Epithelial cell of esophagus (primary cell): Measurements from ENCODE around the gene AP3S1.
A peak's percentile ranks its signal among the peaks of the same experiment; 100 is the strongest.
"Not testable (repeated sequence)": the region's sequence is repeated elsewhere in the genome, so short reads cannot be mapped to it uniquely, and the experiment has no call there.

ENCODE experiments used
- DNase-seq: peaks from one replicate; pipeline ENCODE4 v3.0.0; 2010; ENCODE audit warnings: low read depth
- H3K4me3 ChIP-seq: 2 replicates; pipeline ENCODE4 v1.5.1; 2011; ENCODE audit warnings: mild to moderate bottlenecking, low read length, control low read depth
- CTCF ChIP-seq: IDR thresholded peaks from 2 replicates; pipeline ENCODE4 v1.5.1; 2011; ENCODE audit warnings: low read depth, mild to moderate bottlenecking, low read length, control low read depth, inconsistent platforms; ENCODE audit not compliant: insufficient read depth; ENCODE audit errors: missing control alignments

The AP3S1 gene

GRCh38 chr5:115859378-115859777 lies 17.6 kb downstream of the AP3S1 start:
- H3K4me3 ChIP-seq, result no peak overlapping the region
- DNase-seq, result no peak
- no peak for TF ChIP-seq CTCF

- no peak for TF ChIP-seq CTCF
- DNase-seq, result no peak
- H3K4me3 ChIP-seq, result no peak overlapping the region
Measured at GRCh38 chr5:115869256-115869795, 27.6 kb downstream of the AP3S1 start.

GRCh38 chr5:115872447-115872846 lies 30.7 kb downstream of the AP3S1 start:
- no peak overlapping the region for H3K4me3 ChIP-seq
- TF ChIP-seq CTCF, result no peak
- no peak for DNase-seq

- DNase-seq, result peak; percentile 61
- H3K4me3 ChIP-seq, result no peak overlapping the region
- no peak for TF ChIP-seq CTCF
Measured at GRCh38 chr5:115873392-115873791, 31.7 kb downstream of the AP3S1 start.

DNA sequence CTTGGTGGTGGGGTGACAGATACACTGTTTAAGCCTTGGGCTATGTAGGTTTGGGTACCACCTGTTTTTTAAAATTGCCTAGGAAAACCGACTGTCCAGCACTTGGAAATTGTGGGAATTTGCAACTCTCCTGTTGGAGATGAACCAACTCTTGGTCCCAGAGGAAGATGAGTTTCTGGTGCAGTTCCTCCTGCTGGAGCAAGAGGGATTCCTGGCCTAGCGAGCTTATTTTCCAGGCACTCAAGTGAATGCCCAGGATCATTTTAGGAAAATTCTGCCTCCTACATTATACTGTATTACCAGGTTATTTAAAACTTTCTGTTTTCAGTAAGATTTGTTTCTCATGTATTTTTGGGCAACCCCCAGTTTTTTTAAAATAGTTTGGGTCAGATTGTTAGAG lies 33.7 kb downstream of the AP3S1 start:
- H3K4me3 ChIP-seq, result no peak overlapping the region
- no peak for TF ChIP-seq CTCF
- no peak for DNase-seq

DNA sequence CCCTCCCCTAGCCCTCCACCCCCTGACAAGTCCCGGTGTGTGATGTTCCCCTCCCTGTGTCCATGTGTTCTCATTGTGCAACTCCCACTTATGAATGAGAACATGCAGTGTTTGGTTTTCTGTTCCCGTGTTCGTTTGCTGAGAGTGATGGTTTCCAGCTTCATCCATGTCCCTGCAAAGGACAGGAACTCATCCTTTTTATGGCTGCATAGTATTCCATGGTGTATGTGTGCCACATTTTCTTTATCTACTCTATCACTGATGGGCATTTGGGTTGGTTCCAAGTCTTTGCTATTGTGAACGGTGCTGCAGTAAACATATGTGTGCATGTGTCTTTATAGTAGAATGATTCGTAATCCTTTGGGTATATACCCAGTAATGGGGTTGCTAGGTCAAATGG lies 35.6 kb downstream of the AP3S1 start:
- not testable (repeated sequence) for H3K4me3 ChIP-seq, DNase-seq

DNA sequence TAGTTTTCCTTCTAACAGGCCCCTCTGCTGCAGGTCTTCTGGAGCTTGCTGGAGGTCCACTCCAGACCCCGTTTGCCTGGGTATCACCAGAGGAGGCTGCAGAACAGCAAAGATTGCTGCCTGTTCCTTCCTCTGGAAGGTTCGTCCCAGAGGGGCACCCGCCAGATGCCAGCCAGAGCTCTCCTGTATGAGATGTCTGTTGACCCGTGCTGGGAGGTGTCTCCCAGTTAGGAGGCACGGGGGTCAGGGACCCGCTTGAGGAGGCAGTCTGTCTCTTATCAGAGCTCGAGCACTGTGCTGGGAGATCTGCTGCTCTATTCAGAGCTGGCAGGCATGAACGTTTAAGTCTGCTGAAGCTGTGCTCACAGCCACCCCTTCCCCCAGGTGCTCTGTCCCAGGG lies 40.7 kb downstream of the AP3S1 start:
- not testable (repeated sequence) for H3K4me3 ChIP-seq, DNase-seq

DNA sequence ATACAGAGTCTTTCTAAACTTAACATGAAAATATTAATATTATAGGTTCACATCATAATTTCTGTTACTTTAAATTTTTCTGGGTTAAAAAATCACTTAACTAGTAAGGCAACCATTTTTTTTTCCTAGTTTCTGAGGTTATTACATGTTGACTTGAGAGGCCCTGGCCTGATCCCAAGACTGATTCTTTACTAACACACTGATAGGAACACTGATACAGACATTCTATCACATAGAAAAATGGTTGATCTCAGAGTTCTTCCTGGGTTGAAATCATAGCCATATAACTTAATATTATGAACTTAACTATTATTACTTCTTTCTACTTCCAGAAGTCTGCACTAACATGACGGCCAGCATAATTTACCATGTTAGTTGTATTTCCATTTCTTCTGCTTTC lies 43.0 kb downstream of the AP3S1 start:
- TF ChIP-seq CTCF, result no peak
- H3K4me3 ChIP-seq, result no peak overlapping the region
- DNase-seq, result no peak

DNA sequence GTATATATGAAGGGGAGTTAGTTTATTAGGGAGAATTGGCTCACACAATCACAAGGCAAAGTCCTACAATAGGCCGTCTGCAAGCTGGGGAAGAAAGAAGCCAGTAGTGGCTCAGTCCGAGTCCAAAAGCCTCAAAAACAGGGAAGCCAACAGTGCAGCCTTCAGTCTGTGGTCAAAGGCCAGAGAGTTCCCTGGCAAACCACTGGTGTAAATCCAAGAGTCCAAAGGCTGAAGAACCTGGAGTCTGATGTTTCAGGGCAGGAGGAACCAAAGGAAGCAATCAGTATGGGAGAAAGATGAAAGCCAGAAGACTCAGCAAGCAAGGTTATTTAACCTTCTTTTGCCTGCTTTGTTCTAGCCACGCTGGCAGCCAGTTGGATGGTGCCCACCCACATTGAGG lies 43.5 kb downstream of the AP3S1 start:
- H3K4me3 ChIP-seq, DNase-seq: not testable (repeated sequence)
